Stimulated activated CD8-positive, alpha-beta memory T cell treated with anti-CD3 and anti-CD28 coated beads, Interleukin-7, amount 100 ng/mL, for 4 hours (primary cell): ENCODE results near the gene HUNK.

Source experiments
- DNase-seq, 2 donors: peaks; one replicate each; pipeline ENCODE4 v3.0.0-alpha.2; 2020; ENCODE audit warnings: low read depth in 2 of 2

HUNK gene

GRCh38 chr21:31895077-31895835 lies 22.4 kb downstream of the HUNK start:
- no peak for DNase-seq

DNA sequence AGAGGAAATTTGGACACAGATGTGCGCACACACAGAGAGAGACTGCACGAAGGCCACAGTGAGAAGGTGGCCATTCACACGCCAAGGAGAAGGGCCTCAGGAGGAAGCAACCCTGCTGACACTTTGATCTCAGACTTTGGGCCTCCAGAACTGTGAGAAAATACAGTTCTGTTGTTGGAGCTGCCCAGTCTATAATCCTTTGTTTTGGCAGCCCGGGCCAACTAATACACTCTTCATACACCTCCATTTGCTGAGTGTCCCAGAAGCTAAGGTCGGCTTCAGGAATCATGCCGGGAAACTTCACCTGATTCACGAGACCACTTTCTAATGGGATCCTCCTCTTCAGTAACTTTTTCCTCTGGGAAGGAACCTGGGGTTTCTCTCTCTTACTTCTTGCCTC lies 23.2 kb downstream of the HUNK start:
- no peak for DNase-seq

GRCh38 chr21:31897311-31897710 lies 24.5 kb downstream of the HUNK start:
- DNase-seq = no peak

GRCh38 chr21:31898933-31899630 lies 26.3 kb downstream of the HUNK start:
- DNase-seq = no peak

DNA sequence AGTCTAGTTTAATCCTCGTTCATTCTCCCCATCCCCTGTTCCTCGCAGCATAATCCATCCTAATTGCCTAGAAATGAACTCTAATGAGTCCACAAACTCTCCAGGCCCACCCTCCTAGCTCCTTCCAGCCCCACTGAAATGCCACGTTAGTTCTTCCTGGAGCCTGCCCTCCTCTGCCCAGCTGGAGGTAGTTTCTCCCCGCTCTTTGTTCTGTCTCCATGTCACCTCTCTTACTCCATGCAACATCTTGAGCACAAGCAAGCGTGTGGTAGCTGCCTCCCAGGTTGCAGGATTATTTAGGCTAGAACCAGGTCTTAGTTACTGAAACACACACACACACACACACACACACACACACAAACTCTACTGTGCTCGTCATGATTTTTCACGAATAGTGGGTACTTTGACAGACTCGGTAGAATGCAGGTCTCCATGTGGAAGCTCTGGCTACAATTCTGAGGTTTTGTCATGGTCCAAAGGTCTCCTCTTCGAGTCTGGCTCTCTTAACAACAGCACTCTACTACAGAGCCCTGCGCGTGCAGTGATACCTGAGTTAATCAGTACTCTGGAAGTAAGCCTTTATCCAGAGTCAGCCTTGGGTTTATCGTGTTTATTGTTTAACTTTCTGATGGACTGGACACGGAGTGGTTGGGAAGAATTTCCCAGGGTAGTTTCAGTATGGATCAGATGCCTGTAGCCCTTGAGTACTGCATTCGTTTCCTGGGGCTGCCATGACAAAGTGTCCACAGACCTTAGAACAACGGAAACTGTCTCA lies 27.5 kb downstream of the HUNK start:
- DNase-seq = no peak

DNA sequence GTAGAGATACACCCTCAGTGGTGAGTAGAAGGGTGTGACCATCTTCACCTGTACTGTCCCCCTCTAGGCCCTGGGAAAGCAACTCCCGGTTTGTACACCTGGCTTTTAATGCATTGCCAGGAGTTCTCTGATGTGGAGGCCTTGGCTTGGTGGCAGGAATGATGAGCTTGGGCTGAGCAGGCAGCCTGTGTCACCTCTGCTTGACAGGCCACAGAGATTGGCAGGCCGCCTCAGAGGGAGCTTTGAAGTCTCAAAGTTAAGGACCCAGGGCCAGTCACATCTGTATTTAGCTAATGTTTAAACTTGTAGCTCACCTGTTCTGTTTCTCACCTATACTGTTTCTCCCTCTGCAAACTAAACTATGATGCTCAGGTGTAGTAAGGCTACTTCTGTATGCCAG lies 28.5 kb downstream of the HUNK start:
- no peak for DNase-seq

DNA sequence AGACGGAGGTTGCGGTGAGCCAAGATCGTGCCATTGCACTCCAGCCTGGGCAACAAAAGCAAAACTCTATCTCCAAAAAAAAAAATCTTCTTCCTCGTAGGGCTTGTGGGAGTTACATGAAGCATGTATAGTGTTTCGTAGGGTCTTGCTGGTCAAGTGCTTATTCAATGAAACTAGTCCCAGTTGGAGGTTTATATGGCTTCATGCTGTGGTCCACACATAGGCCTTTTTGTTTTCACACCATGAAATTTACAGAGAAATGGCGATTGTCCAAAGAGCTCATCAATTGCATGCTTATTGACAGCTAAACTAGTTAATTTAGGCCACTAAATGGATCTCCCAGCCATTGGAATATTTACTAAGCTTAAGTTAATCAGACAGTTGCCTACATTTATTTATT lies 29.6 kb downstream of the HUNK start:
- no peak for DNase-seq

DNA sequence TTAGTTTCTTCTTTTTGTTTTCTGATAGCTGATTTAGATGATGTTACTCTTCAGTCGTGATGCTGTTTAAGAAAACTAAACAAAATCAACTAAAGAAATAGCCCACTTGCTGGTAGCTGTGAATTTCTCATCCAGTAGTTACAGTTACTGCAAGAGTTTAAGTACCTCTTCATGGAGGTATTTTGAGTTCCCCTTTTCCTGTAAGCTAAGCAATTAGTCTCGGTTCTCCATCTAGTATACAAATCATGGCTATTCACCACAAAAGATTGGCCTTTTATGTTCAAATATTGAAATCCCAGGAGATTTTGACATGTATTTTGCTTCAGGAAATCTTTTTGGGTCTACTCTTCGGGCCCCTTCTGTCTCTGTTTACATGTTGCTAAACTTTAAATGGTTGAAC lies 31.1 kb downstream of the HUNK start:
- no peak for DNase-seq

- no peak for DNase-seq
Measured at GRCh38 chr21:31905503-31906451, 33.0 kb downstream of the HUNK start.

DNA sequence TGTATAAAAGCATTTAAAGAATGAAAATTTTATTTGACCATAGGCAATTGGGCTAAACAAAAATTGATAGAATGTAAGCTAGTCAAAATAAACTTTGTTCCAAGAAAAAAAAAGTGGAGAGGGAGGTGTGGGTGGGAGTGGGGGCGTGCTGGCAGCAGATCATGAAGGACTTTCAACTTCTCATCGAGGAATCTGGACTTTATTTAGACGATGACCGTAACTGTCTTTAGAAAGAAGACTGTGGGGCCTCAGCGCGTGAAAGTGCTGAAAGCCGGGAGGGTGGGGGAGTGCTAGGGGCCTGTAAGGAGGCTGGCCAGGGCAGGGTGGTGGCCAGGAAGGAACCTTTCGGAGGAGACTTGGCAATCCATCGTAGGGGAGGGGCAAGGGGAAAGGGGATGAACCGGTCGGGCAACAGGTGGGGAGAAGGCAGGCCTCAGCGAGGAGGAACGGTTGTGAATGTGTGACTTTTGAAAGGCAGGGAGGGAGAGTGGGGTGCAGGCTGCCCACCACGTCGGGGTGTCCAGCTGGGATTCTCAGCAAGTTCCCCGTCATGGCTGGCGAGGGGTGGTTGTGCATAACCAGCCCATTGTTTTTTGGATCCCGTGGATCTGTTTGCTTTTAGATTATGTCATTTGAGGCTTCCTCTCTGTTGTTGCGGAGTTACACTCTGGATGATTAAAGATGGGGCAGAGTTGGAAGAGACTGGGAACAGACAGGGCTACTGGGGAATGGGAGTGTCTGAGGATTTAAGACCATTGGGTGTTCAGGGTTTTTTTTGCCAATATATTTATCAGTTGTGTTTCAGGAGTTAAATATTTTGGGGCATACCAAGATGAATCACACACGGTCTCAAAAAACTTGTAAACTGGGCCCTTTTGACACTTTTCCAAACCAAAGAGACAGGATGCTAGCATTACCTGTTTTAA lies 35.5 kb downstream of the HUNK start:
- no peak for DNase-seq

- no peak for DNase-seq
Measured at GRCh38 chr21:31909153-31910073, 36.6 kb downstream of the HUNK start.

DNA sequence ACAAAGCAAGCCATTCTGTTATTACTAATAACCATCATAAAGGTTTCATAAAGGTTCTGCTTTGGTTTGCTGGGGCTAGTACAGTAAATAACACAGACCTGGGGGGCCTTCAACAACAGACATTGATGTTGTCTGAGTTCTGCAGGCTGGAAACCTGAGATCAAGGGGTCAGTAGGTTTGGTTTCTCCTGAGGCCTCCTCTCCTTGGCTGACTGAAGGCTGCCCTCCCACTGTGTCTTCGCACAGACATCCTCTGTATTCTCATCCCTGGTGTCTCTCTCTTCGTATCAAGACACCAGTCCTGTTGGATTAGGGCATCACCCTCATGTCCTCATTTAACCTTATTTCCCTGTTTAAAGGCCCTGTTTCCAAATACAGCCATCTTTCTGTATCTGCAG lies 37.3 kb downstream of the HUNK start:
- DNase-seq = no peak

- DNase-seq = no peak
Measured at GRCh38 chr21:31911138-31911907, 38.5 kb downstream of the HUNK start.

DNA sequence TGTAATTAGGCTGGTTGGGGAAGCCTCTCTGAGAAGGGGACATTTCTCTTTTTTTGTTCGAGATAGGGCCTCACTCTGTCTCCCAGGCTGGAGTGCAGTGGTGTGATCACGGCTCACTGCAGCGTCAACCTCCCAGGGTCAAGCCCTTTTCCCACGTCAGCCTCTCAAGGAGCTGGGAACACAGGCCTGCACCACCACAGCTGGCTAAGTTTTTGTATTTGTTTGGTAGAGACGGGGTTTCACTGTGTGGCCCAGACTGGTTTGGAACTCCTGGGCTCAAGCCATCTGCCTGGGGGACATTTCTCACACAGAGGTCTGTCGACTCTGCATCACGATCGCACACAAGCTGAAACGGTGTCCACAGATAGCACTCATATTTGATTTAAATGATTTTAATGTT lies 39.7 kb downstream of the HUNK start:
- DNase-seq = no peak

DNA sequence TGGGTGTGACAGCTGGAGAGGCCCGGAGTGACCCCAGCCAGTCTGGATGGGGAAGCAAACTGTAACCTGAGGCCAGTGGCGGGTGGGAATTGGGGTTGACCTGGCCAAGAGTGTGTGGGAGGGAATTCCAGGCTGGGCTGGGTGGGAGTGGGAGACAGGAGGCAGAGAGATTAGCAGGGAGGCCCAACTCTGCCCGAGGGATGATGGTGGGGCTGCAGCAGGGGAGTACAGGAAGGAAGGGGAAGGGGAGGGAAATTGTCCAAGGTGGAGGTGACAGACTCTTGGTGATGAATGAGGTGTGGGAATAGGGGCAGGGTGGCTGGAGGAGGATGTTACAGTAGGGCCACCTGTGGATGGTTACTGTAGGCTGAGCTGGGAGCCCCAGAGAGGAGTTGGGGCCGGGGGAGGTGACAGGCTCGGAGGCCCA lies 40.4 kb downstream of the HUNK start:
- DNase-seq = no peak

DNA sequence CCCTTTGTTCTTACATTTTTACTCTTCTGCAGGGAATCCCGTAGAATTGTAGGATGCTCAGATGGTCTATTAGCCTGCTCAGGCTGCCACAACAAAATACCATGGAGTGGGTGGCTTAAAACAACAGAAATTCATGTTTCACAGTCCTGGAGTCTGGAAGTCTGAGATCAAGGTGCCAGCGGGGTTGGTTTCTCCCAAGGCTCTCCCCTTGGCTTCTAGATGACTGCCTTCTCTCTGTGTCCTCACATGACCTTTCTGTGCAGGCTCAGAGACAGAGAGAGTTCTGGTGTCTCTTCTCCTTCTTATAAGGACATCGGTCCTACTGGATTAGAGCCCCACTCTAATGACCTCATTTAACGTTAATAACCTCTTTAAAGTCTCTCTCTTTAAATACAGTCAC lies 41.7 kb downstream of the HUNK start:
- no peak for DNase-seq

DNA sequence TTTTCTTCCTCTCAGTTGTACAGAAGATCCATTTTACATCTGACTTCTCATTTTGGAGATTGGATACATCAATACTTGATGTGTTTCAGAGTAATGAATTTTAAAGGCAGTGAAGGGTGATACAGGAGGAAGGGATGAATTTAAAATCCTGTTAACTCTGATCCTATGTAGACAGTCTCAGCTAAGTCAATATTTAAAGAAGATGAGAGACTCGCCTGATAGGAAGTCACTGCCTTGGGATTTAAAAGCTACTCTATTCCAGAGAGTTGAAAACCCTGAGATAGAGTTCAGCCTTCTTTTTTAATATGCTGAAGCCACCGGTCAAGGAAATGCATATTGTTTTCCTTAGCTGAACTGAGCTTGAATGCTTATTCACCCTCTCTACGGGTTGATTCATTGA lies 42.7 kb downstream of the HUNK start:
- no peak for DNase-seq

GRCh38 chr21:31917108-31917507 lies 44.3 kb downstream of the HUNK start:
- DNase-seq = no peak
